ENCODE results near the gene CLEC16A. TPM values are rescaled to one million over a fixed set of nuclear protein-coding genes. Genes with fewer than 3 reads are reported as not detected.

The CLEC16A gene
- total and polyA plus RNA-seq, 2 donors (not counting 1 experiment from before 2014, with no cell fraction given) = 21.9 to 79.5 TPM

- H3K4me3 ChIP-seq (ENCODE audit: control extremely low read depth in 1 of 5, extremely low read depth in 1 of 5, insufficient read depth in 1 of 5, low read depth in 2 of 5, low read length in 4 of 5) = no peak overlapping the region
- H3K79me2 ChIP-seq (ENCODE audit: control insufficient read depth, insufficient read depth, low read length) = no peaks in the 10 kb centered on the region
- TF ChIP-seq EZH2 (IDR thresholded peaks at IDR 0.05; ENCODE audit: borderline replicate concordance, insufficient read depth, low read depth, low read length, poor library complexity, severe bottlenecking) (no peak), CTCF (IDR thresholded peaks at IDR 0.05) (no peak)
- ChIA-PET CTCF (no interaction called here), POLR2A (interaction anchor here (0.6 kb wide), 1 partner anchor 777 kb away, joined by 11 read pairs; no protein-coding TSS in a partner anchor)
- no peaks in the 10 kb centered on the region for H3K4me1 ChIP-seq (ENCODE audit: control insufficient read depth in 2 of 2, insufficient read depth in 2 of 2, low read length in 2 of 2)
- Mint-ChIP-seq H3K4me3 (no peak overlapping the region), H3K27me3 (no peaks in the 10 kb centered on the region), H3K4me1 (peaks cover 4% of the 10 kb centered on the region), H3K27ac (no peak overlapping the region), H3K9me3 (ENCODE audit: insufficient read depth) (no peaks in the 10 kb centered on the region)
- 100% methylated on average over 3 of the region's 8 CpGs for WGBS (ENCODE audit: insufficient coverage)
- no peak overlapping the region for H3K9ac ChIP-seq (ENCODE audit: low read length)
- intact Hi-C loops (cut with micrococcal nuclease) = no loop called here
- H4K20me1 ChIP-seq (ENCODE audit: control insufficient read depth, insufficient read depth, low read length, poor library complexity, severe bottlenecking) = no peaks in the 10 kb centered on the region
- no peak overlapping the region for H2AFZ ChIP-seq (ENCODE audit: insufficient read depth, low read depth, low read length, poor library complexity, severe bottlenecking)
- H3K4me2 ChIP-seq (replicated peaks; ENCODE audit: low read depth, low read length, poor library complexity, severe bottlenecking) = no peak overlapping the region
- no peaks in the 10 kb centered on the region for H3K27me3 ChIP-seq (replicated peaks in 1 of 4; ENCODE audit: control extremely low read depth in 1 of 4, control insufficient read depth in 3 of 4, insufficient read depth in 4 of 4, low read length in 3 of 4)
- H3K36me3 ChIP-seq (replicated peaks in 1 of 2; ENCODE audit: control extremely low read depth in 1 of 2, control insufficient read depth in 1 of 2, extremely low read depth in 1 of 2, insufficient read depth in 2 of 2, low read length in 1 of 2) = peaks cover 0 to 51% of the 10 kb centered on the region in 2 experiments
- no peaks in the 10 kb centered on the region for H3K9me3 ChIP-seq (ENCODE audit: control extremely low read depth in 1 of 3, control insufficient read depth in 2 of 3, insufficient read depth in 1 of 3, low read length in 2 of 3)
- DNase-seq (no peak), ATAC-seq (ENCODE audit: low read depth) (no peak)
- no peak overlapping the region for H3K27ac ChIP-seq (ENCODE audit: low read length in 2 of 2)
Observed at GRCh38 chr16:11121083-11121608, 176.8 kb downstream of the CLEC16A start.

GRCh38 chr16:11121914-11122692, 177.7 kb downstream of the CLEC16A start:
- ATAC-seq (ENCODE audit: low read depth) (no peak), DNase-seq (no peak)
- H2AFZ ChIP-seq (ENCODE audit: insufficient read depth, low read depth, low read length, poor library complexity, severe bottlenecking) = no peak overlapping the region
- H3K4me1 ChIP-seq (ENCODE audit: control insufficient read depth in 2 of 2, insufficient read depth in 2 of 2, low read length in 2 of 2) = no peaks in the 10 kb centered on the region
- H3K27ac Mint-ChIP-seq = no peak overlapping the region
- WGBS (ENCODE audit: insufficient coverage) = 98% methylated on average over 5 of the region's 8 CpGs
- no peak overlapping the region for H3K4me2 ChIP-seq (replicated peaks; ENCODE audit: low read depth, low read length, poor library complexity, severe bottlenecking)
- no peak overlapping the region for H3K4me3 Mint-ChIP-seq
- no peaks in the 10 kb centered on the region for H3K27me3 Mint-ChIP-seq
- no peak overlapping the region for H3K9ac ChIP-seq (ENCODE audit: low read length)
- no peak overlapping the region for H3K27ac ChIP-seq (ENCODE audit: low read length in 2 of 2)
- intact Hi-C loops (cut with micrococcal nuclease) = no loop called here
- TF ChIP-seq EZH2 (IDR thresholded peaks at IDR 0.05; ENCODE audit: borderline replicate concordance, insufficient read depth, low read depth, low read length, poor library complexity, severe bottlenecking) = no peak
- no peak for TF ChIP-seq CTCF (IDR thresholded peaks at IDR 0.05)
- H3K9me3 ChIP-seq (ENCODE audit: control extremely low read depth in 1 of 3, control insufficient read depth in 2 of 3, insufficient read depth in 1 of 3, low read length in 2 of 3) = no peaks in the 10 kb centered on the region
- ChIA-PET CTCF (no interaction called here), POLR2A (interaction anchor here (0.6 to 0.7 kb wide), 2 partner anchors 120 to 778 kb away, joined by 3 to 11 read pairs; no protein-coding TSS in a partner anchor)
- H3K9me3 Mint-ChIP-seq (ENCODE audit: insufficient read depth) = no peaks in the 10 kb centered on the region
- peaks cover 2% of the 10 kb centered on the region for H3K4me1 Mint-ChIP-seq
- peaks cover 0 to 60% of the 10 kb centered on the region in 2 experiments for H3K36me3 ChIP-seq (replicated peaks in 1 of 2; ENCODE audit: control extremely low read depth in 1 of 2, control insufficient read depth in 1 of 2, extremely low read depth in 1 of 2, insufficient read depth in 2 of 2, low read length in 1 of 2)
- no peaks in the 10 kb centered on the region for H4K20me1 ChIP-seq (ENCODE audit: control insufficient read depth, insufficient read depth, low read length, poor library complexity, severe bottlenecking)
- H3K79me2 ChIP-seq (ENCODE audit: control insufficient read depth, insufficient read depth, low read length) = no peaks in the 10 kb centered on the region
- H3K27me3 ChIP-seq (replicated peaks in 1 of 4; ENCODE audit: control extremely low read depth in 1 of 4, control insufficient read depth in 3 of 4, insufficient read depth in 4 of 4, low read length in 3 of 4) = no peaks in the 10 kb centered on the region
- H3K4me3 ChIP-seq (ENCODE audit: control extremely low read depth in 1 of 5, extremely low read depth in 1 of 5, insufficient read depth in 1 of 5, low read depth in 2 of 5, low read length in 4 of 5) = no peak overlapping the region
